Measurements from ENCODE around the gene EMC6. TPM values are rescaled to one million over a fixed set of nuclear protein-coding genes. Genes with fewer than 3 reads are reported as not detected.
"Not testable (repeated sequence)": the region's sequence is repeated elsewhere in the genome, so short reads cannot be mapped to it uniquely, and the experiment has no call there.

EMC6 gene
- total RNA-seq, 2 experiments from 2014 or later = 34.8 to 37.3 TPM

GRCh38 chr17:3690094-3690715 lies 21.6 kb downstream of the EMC6 start:
- H3K9me3 Mint-ChIP-seq = no peaks in the 10 kb centered on the region
- H3K27me3 Mint-ChIP-seq = no peaks in the 10 kb centered on the region
- H3K27ac Mint-ChIP-seq = no peak overlapping the region
- DNase-seq = no peak
- POLR2A ChIA-PET = no interaction called here
- peaks cover 19% of the 10 kb centered on the region for H3K4me1 Mint-ChIP-seq
- peaks cover 9% of the 10 kb centered on the region for H3K36me3 Mint-ChIP-seq (ENCODE audit: low read depth)
- CTCF ChIA-PET = no interaction called here
- H3K4me3 Mint-ChIP-seq = no peak overlapping the region

GRCh38 chr17:3691617-3692067 lies 23.0 kb downstream of the EMC6 start:
- H3K9me3 Mint-ChIP-seq = no peaks in the 10 kb centered on the region
- peaks cover 9% of the 10 kb centered on the region for H3K36me3 Mint-ChIP-seq (ENCODE audit: low read depth)
- no peak overlapping the region for H3K27ac Mint-ChIP-seq
- ChIA-PET CTCF (interaction anchor here (0.6 to 1.2 kb wide), 6 partner anchors 9 to 1375 kb away, joined by 3 to 5 read pairs (median 4); no protein-coding TSS in a partner anchor), POLR2A (no interaction called here)
- H3K4me3 Mint-ChIP-seq = no peak overlapping the region
- peaks cover 23% of the 10 kb centered on the region for H3K4me1 Mint-ChIP-seq
- no peaks in the 10 kb centered on the region for H3K27me3 Mint-ChIP-seq
- DNase-seq = no peak

DNA sequence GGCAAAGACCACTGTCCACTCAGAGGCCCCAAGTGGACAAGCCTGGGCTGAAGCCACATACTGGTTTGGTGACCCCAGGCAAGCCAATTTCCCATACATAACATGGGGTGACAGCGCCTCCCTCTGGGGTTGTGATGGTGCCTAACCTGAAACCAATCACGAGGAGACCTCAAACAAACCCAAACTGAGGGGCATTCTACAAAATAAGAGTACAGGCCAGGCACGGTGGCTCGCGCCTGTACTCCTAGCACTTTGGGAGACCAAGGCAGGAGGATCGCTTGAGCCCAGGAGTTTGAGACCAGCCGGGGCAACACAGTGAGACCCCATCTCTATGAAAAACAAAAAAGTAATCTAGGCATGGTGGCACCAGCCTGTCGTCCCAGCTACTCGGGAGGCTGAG lies 23.7 kb downstream of the EMC6 start:
- CTCF ChIA-PET = interaction anchor here (0.6 to 1.0 kb wide), 3 partner anchors 10 to 1375 kb away, joined by 4 to 5 read pairs (median 5); no protein-coding TSS in a partner anchor
- H3K4me3 Mint-ChIP-seq = no peak overlapping the region
- no peaks in the 10 kb centered on the region for H3K27me3 Mint-ChIP-seq

GRCh38 chr17:3693141-3693540 lies 24.5 kb downstream of the EMC6 start:
- ChIA-PET POLR2A (no interaction called here), CTCF (interaction anchor here (4.0 kb wide), 1 partner anchor 45 kb away, joined by 21 read pairs; no protein-coding TSS in a partner anchor)
- no peak for DNase-seq
- no peak overlapping the region for H3K27ac Mint-ChIP-seq
- peaks cover 9% of the 10 kb centered on the region for H3K36me3 Mint-ChIP-seq (ENCODE audit: low read depth)
- no peak overlapping the region for H3K4me3 Mint-ChIP-seq
- no peaks in the 10 kb centered on the region for H3K9me3 Mint-ChIP-seq
- no peaks in the 10 kb centered on the region for H3K27me3 Mint-ChIP-seq
- peaks cover 31% of the 10 kb centered on the region for H3K4me1 Mint-ChIP-seq

More for the DNA sequence above, 23.7 kb downstream of the EMC6 start:
- POLR2A ChIA-PET = no interaction called here
- peaks cover 26% of the 10 kb centered on the region for H3K4me1 Mint-ChIP-seq
- H3K27ac Mint-ChIP-seq = no peak overlapping the region
- no peak for DNase-seq
- H3K36me3 Mint-ChIP-seq (ENCODE audit: low read depth) = peaks cover 9% of the 10 kb centered on the region
- H3K9me3 Mint-ChIP-seq = no peaks in the 10 kb centered on the region

- ChIA-PET CTCF (interaction anchor here (0.8 to 4.0 kb wide), 5 partner anchors 11 to 44 kb away, joined by 3 to 21 read pairs (median 4); partner anchors contain the start of gene HASPIN), POLR2A (no interaction called here)
- DNase-seq = peak; percentile 23
- Mint-ChIP-seq H3K27me3 (no peaks in the 10 kb centered on the region), H3K9me3 (no peaks in the 10 kb centered on the region), H3K27ac (no peak overlapping the region), H3K36me3 (ENCODE audit: low read depth) (peaks cover 9% of the 10 kb centered on the region), H3K4me3 (peak overlapping the region; percentile 85), H3K4me1 (peaks cover 31% of the 10 kb centered on the region)
Observed at GRCh38 chr17:3693829-3694231, 25.2 kb downstream of the EMC6 start.

DNA sequence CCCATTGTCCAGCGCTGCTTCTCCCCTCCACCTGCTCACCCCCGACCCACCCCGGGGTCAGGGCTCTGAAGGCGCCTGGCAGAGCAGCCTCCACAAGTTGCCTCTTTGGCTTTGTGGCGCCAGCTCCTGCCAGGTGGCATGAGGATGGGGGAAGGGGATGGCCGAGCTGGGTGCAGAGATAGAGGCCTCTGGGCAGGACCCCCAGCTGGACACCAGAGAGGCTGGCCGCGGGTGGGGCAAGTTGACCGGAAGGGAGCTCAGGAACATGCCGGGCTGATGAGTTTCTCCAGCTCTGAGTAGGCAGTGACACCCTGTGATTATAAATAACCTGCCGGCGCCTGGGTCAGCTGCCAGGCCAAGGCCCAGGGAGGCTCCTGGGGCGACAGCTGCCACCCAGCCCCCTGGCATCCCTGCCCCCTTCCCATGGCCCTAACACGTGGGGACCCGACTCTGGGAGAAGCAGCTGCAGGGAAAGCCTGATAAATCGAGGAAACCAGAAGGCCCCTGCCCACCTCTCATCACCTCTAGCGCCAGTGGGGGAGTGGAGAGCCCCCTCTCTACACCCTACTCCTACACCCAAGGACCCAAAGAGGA lies 26.6 kb downstream of the EMC6 start:
- no peak for DNase-seq
- H3K27ac Mint-ChIP-seq = peak overlapping the region; percentile 79
- peaks cover 5% of the 10 kb centered on the region for H3K36me3 Mint-ChIP-seq (ENCODE audit: low read depth)
- no peaks in the 10 kb centered on the region for H3K9me3 Mint-ChIP-seq
- ChIA-PET CTCF (interaction anchor here (1.1 to 4.0 kb wide), 7 partner anchors 13 to 43 kb away, joined by 3 to 21 read pairs (median 6); partner anchors contain the start of gene HASPIN), POLR2A (interaction anchor here (0.6 kb wide), 1 partner anchor 998 kb away, joined by 7 read pairs; no protein-coding TSS in a partner anchor)
- H3K4me1 Mint-ChIP-seq = peaks cover 33% of the 10 kb centered on the region
- peak overlapping the region; percentile 85 for H3K4me3 Mint-ChIP-seq
- H3K27me3 Mint-ChIP-seq = no peaks in the 10 kb centered on the region

- CTCF ChIA-PET = interaction anchor here (0.9 to 4.0 kb wide), 6 partner anchors 13 to 42 kb away, joined by 3 to 21 read pairs (median 6); partner anchors contain the start of gene HASPIN
- POLR2A ChIA-PET = interaction anchor here (0.5 to 0.6 kb wide), 2 partner anchors 15 to 1627 kb away, joined by 3 read pairs; no protein-coding TSS in a partner anchor
- Mint-ChIP-seq H3K27me3 (no peaks in the 10 kb centered on the region), H3K4me3 (peak within 1 kb of the TSS; percentile 85), H3K36me3 (ENCODE audit: low read depth) (peaks cover under 1% of the 10 kb centered on the region), H3K4me1 (peaks cover 33% of the 10 kb centered on the region), H3K27ac (peak within 1 kb of the TSS; percentile 91), H3K9me3 (no peaks in the 10 kb centered on the region)
- peak; percentile 55 for DNase-seq
Observed at GRCh38 chr17:3695723-3696411, 27.3 kb downstream of the EMC6 start, which contains the start of gene P2RX5. Gene P2RX5, minus strand, starts transcription at chr17:3696155. Its CDS starts 150 bp downstream, at chr17:3696005.

DNA sequence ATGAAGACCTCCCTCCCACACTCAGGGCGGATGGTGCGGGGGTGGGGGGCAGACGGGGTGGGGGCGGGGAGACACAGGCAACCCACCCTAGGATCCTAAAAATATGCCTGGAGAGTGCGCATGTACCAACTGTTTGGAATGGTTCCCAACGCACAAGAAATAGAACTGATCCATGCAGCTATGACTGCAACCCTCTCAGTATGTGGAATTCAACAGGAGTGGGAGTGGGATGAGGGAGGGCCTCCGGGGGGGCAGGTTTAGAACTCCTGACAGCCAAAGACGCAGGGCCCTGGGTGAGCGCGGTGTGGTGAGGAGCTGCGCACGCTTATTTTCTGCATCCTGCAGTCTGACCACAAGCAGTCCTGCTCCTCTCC lies 28.5 kb downstream of the EMC6 start:
- H3K27ac Mint-ChIP-seq = no peak overlapping the region
- POLR2A ChIA-PET = no interaction called here

DNA sequence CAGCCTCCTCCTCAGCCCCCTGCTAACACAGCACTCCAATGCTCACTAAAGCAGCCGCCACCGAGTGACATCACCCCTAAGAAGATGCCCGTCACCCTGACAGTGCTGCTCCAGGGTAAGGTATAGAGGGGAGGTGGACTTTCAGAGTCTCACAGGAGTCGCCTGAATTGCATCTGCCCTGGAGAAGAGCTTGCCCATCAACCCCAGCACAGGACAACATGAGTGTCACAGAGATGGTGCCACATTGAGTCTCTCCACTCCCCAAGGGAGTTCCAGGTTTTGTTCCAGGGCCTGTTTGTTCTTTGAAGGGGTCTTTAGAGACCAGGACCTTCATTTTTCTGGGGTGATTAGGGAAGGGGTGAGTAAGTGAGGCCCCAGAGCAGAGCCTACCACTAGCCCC lies 29.5 kb downstream of the EMC6 start:
- POLR2A ChIA-PET = no interaction called here
- Mint-ChIP-seq H3K27ac (no peak overlapping the region), H3K27me3 (no peaks in the 10 kb centered on the region), H3K9me3 (peaks cover 6% of the 10 kb centered on the region), H3K36me3 (ENCODE audit: low read depth) (peaks cover 18% of the 10 kb centered on the region), H3K4me3 (no peak overlapping the region), H3K4me1 (peaks cover 35% of the 10 kb centered on the region)
- no peak for DNase-seq
- CTCF ChIA-PET = no interaction called here

More for the DNA sequence above, 28.5 kb downstream of the EMC6 start:
- peaks cover 8% of the 10 kb centered on the region for H3K36me3 Mint-ChIP-seq (ENCODE audit: low read depth)
- no peaks in the 10 kb centered on the region for H3K27me3 Mint-ChIP-seq
- CTCF ChIA-PET = interaction anchor here (4.0 kb wide), 1 partner anchor 41 kb away, joined by 21 read pairs; no protein-coding TSS in a partner anchor
- H3K4me1 Mint-ChIP-seq = peaks cover 33% of the 10 kb centered on the region
- no peak overlapping the region for H3K4me3 Mint-ChIP-seq
- DNase-seq = no peak
- H3K9me3 Mint-ChIP-seq = no peaks in the 10 kb centered on the region

DNA sequence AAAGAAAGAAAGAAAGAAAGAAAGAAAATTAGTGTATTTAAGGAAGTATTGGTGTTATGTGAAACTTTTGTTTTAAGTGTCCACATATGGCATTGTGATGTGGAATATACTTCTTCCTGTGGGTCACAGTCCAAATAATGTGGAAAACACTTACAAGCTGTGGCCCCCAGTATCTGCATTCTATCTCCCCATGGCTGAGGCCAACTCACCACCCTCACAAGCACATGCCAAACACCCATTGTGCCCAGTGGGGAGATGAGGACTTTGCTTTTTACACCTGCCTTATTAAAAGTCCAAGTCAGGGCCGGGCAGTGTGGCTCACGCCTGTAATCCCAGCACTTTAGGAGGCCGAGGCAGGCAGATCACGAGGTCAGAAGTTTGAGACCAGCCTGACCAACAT lies 31.3 kb downstream of the EMC6 start:
- POLR2A ChIA-PET = no interaction called here
- CTCF ChIA-PET = interaction anchor here (1.0 kb wide), 2 partner anchors 11 to 22 kb away, joined by 4 to 5 read pairs; no protein-coding TSS in a partner anchor

DNA sequence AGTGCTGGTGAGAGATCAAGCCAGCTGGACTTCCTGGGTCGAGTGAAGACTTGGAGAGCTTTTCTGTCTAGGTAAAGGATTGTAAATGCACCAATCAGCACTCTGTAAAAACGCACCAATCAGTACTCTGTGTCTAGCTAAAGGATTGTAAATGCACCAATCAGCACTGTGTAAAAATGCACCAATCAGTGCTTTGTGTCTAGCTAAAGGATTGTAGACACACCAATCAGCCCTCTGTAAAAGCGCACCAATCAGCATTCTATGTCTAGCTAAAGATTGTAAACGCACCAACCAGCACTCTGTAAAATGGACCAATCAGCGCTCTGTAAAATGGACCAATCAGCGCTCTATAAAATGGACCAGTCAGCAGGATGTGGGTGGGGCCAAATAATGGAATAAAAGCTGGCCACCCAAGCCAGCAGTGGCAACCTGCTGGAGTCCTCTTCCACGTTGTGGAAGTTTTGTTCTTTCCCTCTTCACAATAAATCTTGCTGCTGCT lies 33.5 kb downstream of the EMC6 start:
- H3K4me3 Mint-ChIP-seq, DNase-seq, H3K27me3 Mint-ChIP-seq, H3K27ac Mint-ChIP-seq, H3K9me3 Mint-ChIP-seq: not testable (repeated sequence)
- Mint-ChIP-seq H3K4me1 (peaks cover 17% of the 10 kb centered on the region), H3K36me3 (ENCODE audit: low read depth) (peaks cover 25% of the 10 kb centered on the region)
- POLR2A ChIA-PET = interaction anchor here (0.6 to 0.9 kb wide), 2 partner anchors 9 to 62 kb away, joined by 3 to 4 read pairs; no protein-coding TSS in a partner anchor
- CTCF ChIA-PET = interaction anchor here (1.0 to 1.7 kb wide), 3 partner anchors 19 to 144 kb away, joined by 5 to 7 read pairs (median 7); partner anchors contain the start of genes HASPIN and NCBP3

More for the DNA sequence above, 31.3 kb downstream of the EMC6 start:
- Mint-ChIP-seq H3K4me3 (no peak overlapping the region), H3K9me3 (peaks cover 6% of the 10 kb centered on the region), H3K36me3 (ENCODE audit: low read depth) (peaks cover 25% of the 10 kb centered on the region), H3K4me1 (peaks cover 21% of the 10 kb centered on the region), H3K27me3 (no peaks in the 10 kb centered on the region), H3K27ac (no peak overlapping the region)
- no peak for DNase-seq

GRCh38 chr17:3704931-3705717 lies 36.5 kb downstream of the EMC6 start:
- no peak overlapping the region for H3K27ac Mint-ChIP-seq
- H3K27me3 Mint-ChIP-seq = no peaks in the 10 kb centered on the region
- no peak overlapping the region for H3K4me3 Mint-ChIP-seq
- H3K9me3 Mint-ChIP-seq = peaks cover 6% of the 10 kb centered on the region
- peaks cover 32% of the 10 kb centered on the region for H3K4me1 Mint-ChIP-seq
- ChIA-PET CTCF (interaction anchor here (1.3 to 3.4 kb wide), 2 partner anchors 11 to 18 kb away, joined by 4 to 9 read pairs; partner anchors contain the start of gene HASPIN), POLR2A (no interaction called here)
- no peak for DNase-seq
- H3K36me3 Mint-ChIP-seq (ENCODE audit: low read depth) = peaks cover 31% of the 10 kb centered on the region

Data from activated CD4-positive, alpha-beta T cell treated with anti-CD3 and anti-CD28 coated beads, Interleukin-2, amount 10 ng/mL, durations not matched to agents 7 days and 5 days (primary cell).